ENCODE results near the gene ZKSCAN8.

DNA sequence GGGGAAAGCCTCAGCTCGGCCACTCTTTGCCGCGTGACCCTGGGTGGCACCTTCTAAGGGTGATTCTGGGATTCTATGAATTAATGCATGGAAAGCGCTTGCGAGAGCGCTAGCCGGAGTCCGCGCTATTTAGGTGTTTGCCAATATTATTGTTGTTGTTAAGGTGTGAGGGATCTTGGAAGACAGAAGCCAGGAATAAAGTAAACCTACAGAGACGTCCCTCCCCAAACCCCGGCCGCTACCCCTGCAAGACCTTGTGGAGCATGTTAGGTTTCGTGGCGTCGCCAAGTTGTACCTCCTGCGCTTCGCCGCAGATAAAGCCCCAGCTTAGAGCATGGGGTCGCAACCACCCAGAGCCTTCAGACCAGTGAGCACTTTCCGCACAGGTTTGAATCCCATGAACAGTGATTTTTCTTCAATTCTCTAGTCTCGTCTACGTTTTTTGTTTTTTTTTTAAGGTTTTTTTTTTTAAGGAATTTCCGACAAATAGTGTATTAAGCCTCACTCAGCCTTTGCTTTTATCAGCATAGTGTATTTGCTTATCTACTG is 66.5 kb downstream of the ZKSCAN8 start:
- TF ChIP-seq, protein P1, sequence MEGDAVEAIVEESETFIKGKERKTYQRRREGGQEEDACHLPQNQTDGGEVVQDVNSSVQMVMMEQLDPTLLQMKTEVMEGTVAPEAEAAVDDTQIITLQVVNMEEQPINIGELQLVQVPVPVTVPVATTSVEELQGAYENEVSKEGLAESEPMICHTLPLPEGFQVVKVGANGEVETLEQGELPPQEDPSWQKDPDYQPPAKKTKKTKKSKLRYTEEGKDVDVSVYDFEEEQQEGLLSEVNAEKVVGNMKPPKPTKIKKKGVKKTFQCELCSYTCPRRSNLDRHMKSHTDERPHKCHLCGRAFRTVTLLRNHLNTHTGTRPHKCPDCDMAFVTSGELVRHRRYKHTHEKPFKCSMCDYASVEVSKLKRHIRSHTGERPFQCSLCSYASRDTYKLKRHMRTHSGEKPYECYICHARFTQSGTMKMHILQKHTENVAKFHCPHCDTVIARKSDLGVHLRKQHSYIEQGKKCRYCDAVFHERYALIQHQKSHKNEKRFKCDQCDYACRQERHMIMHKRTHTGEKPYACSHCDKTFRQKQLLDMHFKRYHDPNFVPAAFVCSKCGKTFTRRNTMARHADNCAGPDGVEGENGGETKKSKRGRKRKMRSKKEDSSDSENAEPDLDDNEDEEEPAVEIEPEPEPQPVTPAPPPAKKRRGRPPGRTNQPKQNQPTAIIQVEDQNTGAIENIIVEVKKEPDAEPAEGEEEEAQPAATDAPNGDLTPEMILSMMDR (IDR thresholded peaks at IDR 0.05; ENCODE audit: insufficient read depth, low read length): no peak
- TF ChIP-seq, protein P2, sequence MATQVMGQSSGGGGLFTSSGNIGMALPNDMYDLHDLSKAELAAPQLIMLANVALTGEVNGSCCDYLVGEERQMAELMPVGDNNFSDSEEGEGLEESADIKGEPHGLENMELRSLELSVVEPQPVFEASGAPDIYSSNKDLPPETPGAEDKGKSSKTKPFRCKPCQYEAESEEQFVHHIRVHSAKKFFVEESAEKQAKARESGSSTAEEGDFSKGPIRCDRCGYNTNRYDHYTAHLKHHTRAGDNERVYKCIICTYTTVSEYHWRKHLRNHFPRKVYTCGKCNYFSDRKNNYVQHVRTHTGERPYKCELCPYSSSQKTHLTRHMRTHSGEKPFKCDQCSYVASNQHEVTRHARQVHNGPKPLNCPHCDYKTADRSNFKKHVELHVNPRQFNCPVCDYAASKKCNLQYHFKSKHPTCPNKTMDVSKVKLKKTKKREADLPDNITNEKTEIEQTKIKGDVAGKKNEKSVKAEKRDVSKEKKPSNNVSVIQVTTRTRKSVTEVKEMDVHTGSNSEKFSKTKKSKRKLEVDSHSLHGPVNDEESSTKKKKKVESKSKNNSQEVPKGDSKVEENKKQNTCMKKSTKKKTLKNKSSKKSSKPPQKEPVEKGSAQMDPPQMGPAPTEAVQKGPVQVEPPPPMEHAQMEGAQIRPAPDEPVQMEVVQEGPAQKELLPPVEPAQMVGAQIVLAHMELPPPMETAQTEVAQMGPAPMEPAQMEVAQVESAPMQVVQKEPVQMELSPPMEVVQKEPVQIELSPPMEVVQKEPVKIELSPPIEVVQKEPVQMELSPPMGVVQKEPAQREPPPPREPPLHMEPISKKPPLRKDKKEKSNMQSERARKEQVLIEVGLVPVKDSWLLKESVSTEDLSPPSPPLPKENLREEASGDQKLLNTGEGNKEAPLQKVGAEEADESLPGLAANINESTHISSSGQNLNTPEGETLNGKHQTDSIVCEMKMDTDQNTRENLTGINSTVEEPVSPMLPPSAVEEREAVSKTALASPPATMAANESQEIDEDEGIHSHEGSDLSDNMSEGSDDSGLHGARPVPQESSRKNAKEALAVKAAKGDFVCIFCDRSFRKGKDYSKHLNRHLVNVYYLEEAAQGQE (IDR thresholded peaks at IDR 0.05; ENCODE audit: insufficient replicate concordance, low read depth): no peak
